Cardiac fibroblast (primary cell): Measurements from ENCODE around the gene ITGAE.

Source experiments
- DNase-seq, 2 donors: peaks; one replicate each; pipeline versions ENCODE4 v3.0.0 to v3.0.0-alpha.2; 2010; ENCODE audit warnings: low read depth in 2 of 2
- H3K4me3 ChIP-seq, 2 donors: replicated peaks in 1 of 2; 1 replicate in 1 of 2; 2 replicates in 1 of 2; pipeline ENCODE4 v1.5.1; 2011; ENCODE audit warnings: low read depth in 2 of 2, low read length in 2 of 2, mild to moderate bottlenecking in 2 of 2, moderate library complexity in 1 of 2
- CTCF ChIP-seq: IDR thresholded peaks from one replicate; pipeline ENCODE4 v1.5.1; 2011; ENCODE audit warnings: low read depth, mild to moderate bottlenecking, low read length, inconsistent platforms

Gene ITGAE

GRCh38 chr17:3688852-3689261 lies 112.1 kb downstream of the ITGAE start:
- TF ChIP-seq CTCF = no peak
- no peak for DNase-seq
- H3K4me3 ChIP-seq = no peak overlapping the region

GRCh38 chr17:3688027-3688553 lies 112.9 kb downstream of the ITGAE start:
- H3K4me3 ChIP-seq = no peak overlapping the region
- TF ChIP-seq CTCF = no peak
- no peak for DNase-seq

GRCh38 chr17:3685174-3685573 lies 115.8 kb downstream of the ITGAE start:
- DNase-seq = no peak
- TF ChIP-seq CTCF = no peak

GRCh38 chr17:3683054-3683511 lies 117.9 kb downstream of the ITGAE start:
- peak in 1 of 2 donors; percentile 42 for DNase-seq
- no peak overlapping the region for H3K4me3 ChIP-seq
- TF ChIP-seq CTCF = peak; percentile 99

More at GRCh38 chr17:3685174-3685573, 115.8 kb downstream of the ITGAE start:
- H3K4me3 ChIP-seq = no peak overlapping the region

- H3K4me3 ChIP-seq = no peak overlapping the region
- DNase-seq = no peak
- no peak for TF ChIP-seq CTCF
Measured at GRCh38 chr17:3682033-3682432, 119.0 kb downstream of the ITGAE start.

- H3K4me3 ChIP-seq = no peak overlapping the region
- no peak for DNase-seq
- no peak for TF ChIP-seq CTCF
Measured at GRCh38 chr17:3681565-3681964, 119.4 kb downstream of the ITGAE start.

GRCh38 chr17:3681057-3681456 lies 119.9 kb downstream of the ITGAE start:
- H3K4me3 ChIP-seq = no peak overlapping the region
- TF ChIP-seq CTCF = no peak
- DNase-seq = no peak
